DMS53 treated with DMSO at 0.1 percent for 48 hours (cell line): ENCODE data around the gene GABPB2.

Experiments used
- DNase-seq: peaks from one replicate; lab custom pipeline; 2025; ENCODE audit not compliant: unreplicated experiment; lab: John Stamatoyannopoulos, UW

The GABPB2 gene

GRCh38 chr1:151131701-151132334 lies 61.3 kb downstream of the GABPB2 start:
- DNase-seq, result peak; percentile 33

- no peak for DNase-seq
Measured at GRCh38 chr1:151132335-151133017, 61.9 kb downstream of the GABPB2 start.

- no peak for DNase-seq
Measured at GRCh38 chr1:151133018-151133806, 62.7 kb downstream of the GABPB2 start.

GRCh38 chr1:151134396-151134795 lies 63.8 kb downstream of the GABPB2 start:
- peak; percentile 12 for DNase-seq

- no peak for DNase-seq
Measured at GRCh38 chr1:151134991-151135390, 64.4 kb downstream of the GABPB2 start.

GRCh38 chr1:151135433-151136385 lies 65.1 kb downstream of the GABPB2 start:
- DNase-seq, result no peak

GRCh38 chr1:151137789-151138188 lies 67.2 kb downstream of the GABPB2 start:
- DNase-seq, result no peak

- DNase-seq, result no peak
Measured at GRCh38 chr1:151142411-151143056, 72.0 kb downstream of the GABPB2 start.

GRCh38 chr1:151143057-151143435 lies 72.5 kb downstream of the GABPB2 start:
- no peak for DNase-seq

GRCh38 chr1:151143986-151144385 lies 73.4 kb downstream of the GABPB2 start:
- no peak for DNase-seq

- DNase-seq, result no peak
Measured at GRCh38 chr1:151144474-151145303, 74.1 kb downstream of the GABPB2 start.

GRCh38 chr1:151145304-151146071 lies 74.9 kb downstream of the GABPB2 start:
- peak; percentile 12 for DNase-seq

- DNase-seq, result no peak
Measured at GRCh38 chr1:151146072-151146411, 75.5 kb downstream of the GABPB2 start.

- peak; percentile 88 for DNase-seq
Measured at GRCh38 chr1:151146412-151147131, 76.0 kb downstream of the GABPB2 start, which contains the start of gene SEMA6C. Gene SEMA6C, minus strand, starts transcription at chr1:151146631. Its CDS starts 4,010 bp downstream, at chr1:151142621.

- DNase-seq, result no peak
Measured at GRCh38 chr1:151147132-151147503, 76.6 kb downstream of the GABPB2 start.

- DNase-seq, result no peak
Measured at GRCh38 chr1:151147665-151148064, 77.1 kb downstream of the GABPB2 start.

GRCh38 chr1:151156515-151156819 lies 85.9 kb downstream of the GABPB2 start, which contains the start of gene TNFAIP8L2:
Gene TNFAIP8L2, plus strand, starts transcription at chr1:151156649. Its CDS starts 2,049 bp downstream, at chr1:151158698.
- no peak for DNase-seq

GRCh38 chr1:151157067-151157531 lies 86.5 kb downstream of the GABPB2 start:
- DNase-seq, result no peak
